HG02759 (cell line): ENCODE results near the gene CTAGE9.
A peak's percentile ranks its signal among the peaks of the same experiment; 100 is the strongest.
"Not testable (repeated sequence)": the region's sequence is repeated elsewhere in the genome, so short reads cannot be mapped to it uniquely, and the experiment has no call there.

Experiments used
- ATAC-seq: cut with Tn5 transposase; IDR thresholded peaks from one replicate; pipeline ENCODE4 v1.9.1; 2021; ENCODE audit warnings: mild to moderate bottlenecking, moderate library complexity; ENCODE audit not compliant: unreplicated experiment

Gene CTAGE9

DNA sequence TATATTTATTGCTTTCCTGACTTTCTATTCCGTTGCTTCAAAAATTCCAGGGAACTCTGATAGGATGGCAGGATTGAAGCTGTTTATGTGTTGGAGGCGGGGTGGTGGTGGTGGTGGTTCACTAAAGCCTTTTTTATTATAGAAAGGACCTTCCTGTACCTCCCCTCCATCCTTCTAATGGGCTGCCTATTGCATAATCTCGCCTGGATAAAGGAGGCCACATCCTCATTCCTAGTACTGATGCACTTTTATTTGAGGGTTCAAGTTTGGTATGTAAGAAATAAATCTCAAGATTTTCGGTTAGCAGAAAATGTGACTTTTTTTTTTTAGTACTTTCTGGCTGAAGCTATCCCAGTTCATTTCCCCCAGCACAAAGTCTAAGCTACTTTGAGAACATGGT is 18.7 kb upstream of the CTAGE9 start:
- no peak for ATAC-seq

DNA sequence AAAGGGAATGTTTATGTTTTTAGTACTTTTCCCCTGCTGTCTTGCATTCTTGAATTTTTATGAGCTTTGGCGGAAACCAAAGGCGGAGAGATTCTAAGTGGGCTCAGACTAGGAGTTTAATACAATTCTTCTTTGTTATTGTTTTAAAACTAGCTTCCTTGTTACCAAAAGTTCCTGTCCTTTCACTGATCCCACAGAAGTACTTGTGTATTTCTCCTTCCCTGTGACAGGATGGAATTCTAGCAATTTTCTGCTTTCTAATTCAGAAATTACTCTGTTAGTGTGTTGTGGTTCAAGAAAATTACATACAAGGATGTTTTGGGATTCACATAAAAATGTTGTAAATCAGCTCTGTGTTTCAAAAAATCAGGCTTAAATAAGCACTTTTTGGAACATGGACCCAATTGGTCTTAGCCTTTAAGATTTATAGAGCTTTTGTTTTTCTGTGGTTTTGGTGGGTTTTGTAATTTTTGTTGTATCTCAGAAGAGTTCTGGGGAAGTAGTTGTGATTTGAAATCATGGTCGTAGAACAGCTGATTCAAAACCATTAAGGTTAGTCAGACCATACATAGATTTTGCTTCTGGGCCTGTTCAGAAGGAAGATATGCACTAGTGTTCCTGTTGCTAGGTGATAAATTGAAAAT is 17.6 kb upstream of the CTAGE9 start:
- no peak for ATAC-seq

DNA sequence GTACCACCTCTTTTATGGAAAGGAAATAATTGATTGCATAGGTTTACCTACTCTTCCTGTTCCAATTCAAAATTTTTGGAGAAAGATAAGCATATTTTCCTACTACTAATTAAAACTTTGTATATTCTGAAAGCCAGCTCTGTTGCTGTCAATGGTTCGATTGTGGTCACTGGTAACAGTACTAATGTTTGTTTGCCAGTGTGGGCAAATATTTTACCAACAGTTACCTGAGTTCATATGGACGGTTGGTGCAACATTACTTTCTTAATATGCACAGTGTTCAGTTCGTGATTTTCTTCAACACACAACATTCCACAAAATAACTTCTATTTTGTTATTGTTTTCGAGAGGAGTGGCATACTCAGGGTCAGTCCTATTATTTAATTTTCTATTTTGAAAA is 17.1 kb upstream of the CTAGE9 start:
- no peak for ATAC-seq

DNA sequence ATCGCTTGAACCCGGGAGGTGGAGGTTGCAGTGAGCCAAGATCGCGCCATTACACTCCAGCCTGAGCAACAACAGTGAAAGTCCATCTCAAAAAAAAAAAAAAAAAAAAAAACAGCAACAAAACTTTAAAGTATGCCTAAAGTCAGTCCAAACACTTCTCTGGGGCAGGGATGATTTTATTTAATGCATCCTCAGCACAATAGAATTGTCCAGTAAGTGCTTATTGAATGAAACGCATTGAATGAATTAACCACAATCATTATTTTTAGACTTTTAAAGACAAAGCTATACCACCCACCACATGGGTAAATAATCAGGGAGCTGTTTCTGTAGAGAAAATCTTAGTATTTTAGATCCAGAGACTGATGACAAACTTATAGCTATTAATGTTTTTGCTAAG is 16.6 kb upstream of the CTAGE9 start:
- ATAC-seq, result no peak

DNA sequence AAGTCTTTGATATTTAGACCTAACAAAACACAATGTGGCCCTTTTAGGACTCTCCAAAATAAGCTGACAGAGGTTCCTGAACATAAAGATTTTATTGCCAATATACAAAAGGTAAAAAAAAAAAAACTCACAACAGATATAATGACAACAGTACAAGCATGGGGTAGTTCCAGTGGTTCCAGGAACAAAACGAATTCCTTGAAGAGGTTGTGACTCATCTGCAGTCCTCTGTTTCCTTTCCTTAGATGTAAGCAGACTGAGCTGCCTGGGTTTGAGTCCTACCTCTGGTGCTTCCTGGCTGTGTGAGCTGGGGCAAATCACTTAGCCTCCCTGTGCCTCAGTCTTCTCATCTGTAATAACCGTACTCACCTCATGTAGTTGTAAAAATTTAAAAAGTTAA is 13.3 kb upstream of the CTAGE9 start:
- no peak for ATAC-seq

DNA sequence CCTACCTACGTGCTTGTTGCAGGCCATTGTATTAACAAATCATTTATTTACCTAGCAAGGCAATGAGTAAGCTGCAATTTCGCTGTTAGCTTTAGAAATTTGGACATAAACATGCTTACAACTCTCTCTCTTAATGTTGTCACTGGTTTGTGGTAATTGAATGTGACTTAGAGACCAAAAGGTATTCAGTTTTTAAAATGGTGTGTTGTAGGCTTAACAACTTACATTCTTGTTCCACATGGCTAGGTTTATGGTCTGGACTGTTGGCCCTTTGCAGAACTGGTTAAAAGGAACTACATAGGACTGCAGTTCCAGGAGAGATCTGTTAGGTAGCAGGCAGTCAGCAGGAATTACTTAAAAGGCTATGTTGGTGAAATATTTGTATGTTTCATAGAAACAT is 10.3 kb upstream of the CTAGE9 start:
- no peak for ATAC-seq

DNA sequence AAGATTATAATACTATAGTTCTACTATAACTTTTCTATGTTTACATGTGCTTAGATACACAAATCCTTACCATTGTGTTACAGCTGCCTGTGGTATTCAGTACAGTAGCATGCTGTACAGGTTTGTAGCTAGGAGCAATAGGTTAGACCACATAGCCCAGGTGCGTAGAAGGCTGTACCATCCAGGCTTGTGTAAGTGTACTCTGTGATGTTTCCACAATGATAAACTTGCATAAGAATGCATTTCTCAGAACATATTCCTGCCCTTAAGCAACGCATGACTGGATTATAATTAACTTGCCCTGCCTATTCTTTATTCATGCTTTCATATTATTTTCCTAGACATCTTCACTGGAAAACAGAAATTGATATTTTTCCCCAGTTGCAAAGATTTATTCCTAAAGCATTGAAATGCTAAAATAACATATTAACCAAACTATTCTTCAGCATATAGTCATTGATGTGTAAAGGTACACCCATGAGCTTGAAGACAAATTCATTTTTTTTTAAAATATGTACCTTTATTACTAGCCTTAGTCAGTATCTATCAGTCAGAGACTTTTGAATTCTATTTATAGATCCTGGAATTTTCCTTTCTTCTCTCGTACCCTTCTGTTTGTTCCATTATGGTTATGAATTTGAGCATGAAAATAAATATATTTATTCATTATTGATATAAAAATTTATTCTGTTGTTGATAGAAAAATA is 7.2 kb upstream of the CTAGE9 start:
- ATAC-seq, result no peak

DNA sequence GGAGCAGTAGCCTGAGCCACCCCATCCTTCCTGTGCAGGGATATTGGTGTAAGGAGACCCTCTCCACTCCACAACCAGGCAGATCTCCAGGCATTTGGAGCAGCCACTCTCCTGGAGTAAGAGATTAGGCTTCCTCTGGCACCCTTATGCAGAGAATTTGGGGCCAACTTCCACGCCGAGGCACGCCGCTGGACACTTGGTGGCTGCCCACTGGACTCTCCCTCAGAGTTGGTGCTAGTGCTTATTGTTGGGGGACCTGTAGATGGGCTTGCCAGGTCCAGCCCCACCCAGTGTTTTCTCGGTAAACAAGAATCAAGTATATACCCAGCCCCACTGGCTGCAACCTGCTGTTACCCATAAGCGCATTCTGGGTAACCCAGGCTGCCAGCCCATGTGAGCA is 4.8 kb upstream of the CTAGE9 start:
- peak; percentile 43 for ATAC-seq

DNA sequence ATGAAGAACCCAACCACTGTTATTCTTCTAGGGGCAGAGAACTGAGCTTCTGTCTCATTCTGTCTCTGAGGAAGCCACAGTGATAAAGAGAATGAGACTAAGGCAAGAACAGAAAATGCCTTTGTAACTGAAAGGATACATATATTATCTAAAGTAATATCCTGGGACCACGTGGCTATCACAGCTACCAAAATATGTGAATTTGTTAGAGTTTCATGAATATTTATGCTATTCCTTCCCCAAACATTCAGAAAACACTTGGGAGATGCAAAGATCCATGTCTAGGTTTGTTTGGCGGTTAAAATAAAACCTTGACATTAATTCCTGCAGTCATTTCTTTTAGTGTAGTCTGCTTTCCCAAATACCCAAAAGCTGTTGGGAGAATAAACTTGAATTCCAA is 6.9 kb downstream of the CTAGE9 start:
- not testable (repeated sequence) for ATAC-seq

DNA sequence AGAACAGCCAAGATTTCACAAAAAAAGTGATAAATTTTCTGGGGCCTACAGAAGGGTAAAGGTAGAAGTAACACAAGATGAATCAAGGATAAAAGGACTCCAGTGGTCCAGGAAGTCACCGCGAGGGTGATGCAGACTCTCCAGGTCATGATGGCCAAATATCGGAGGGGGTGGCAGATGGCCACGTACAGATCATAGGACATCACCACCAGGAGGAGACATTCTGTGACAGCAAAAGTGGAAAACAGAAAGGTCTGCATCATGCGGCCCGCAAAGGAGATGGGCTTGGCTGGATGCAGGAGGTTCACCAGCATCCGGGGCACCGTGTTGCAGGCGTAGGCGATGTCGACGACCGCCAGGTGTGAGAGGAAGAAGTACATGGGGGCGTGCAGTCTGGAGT is 10.0 kb downstream of the CTAGE9 start:
- not testable (repeated sequence) for ATAC-seq

DNA sequence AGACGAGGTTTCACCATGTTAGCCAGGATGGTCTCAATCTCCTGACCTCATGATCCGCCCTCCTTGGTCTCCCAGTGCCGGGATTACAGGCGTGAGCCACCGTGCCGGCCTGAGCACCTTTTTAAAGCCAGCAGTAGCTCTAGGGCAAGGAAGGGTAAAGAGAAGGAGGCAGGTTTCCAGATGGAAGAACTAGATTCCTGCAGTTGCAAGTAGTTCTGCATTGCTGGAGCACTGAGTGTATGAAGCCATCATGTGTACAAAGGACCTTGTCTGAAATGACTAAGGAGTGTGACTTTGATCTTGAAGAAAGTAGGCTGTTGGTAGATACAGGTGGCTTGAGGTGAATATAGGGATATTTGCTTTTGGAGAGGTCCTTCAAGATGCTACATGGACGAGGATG is 13.9 kb downstream of the CTAGE9 start:
- no peak for ATAC-seq

DNA sequence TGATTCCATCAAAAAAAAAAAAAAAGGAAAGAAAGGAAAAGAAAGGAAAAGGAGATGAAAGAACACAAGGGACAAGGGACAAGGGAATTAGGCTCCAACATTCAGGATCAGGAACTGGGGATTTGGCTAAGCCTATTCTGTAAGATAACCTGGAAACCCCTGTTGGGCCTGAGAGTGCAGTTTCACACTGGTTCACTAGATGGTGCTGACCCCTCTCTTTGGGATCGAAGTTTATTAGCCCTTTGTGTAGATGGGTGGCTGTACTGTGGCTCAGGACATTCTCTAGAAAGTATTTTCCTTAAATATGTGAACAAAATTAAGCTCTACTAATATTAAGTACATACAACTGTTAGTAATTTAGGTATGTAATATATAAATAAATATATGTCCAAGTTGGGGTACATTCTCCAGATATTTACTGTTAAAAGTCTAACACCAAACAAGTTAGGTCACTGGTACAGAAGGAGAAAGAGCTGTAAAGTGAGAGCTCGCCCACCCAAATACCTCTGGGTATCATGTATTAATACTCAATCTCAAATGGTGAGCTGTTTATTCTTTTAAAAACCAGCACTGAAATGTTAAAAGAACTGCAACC is 15.9 kb downstream of the CTAGE9 start:
- peak; percentile 95 for ATAC-seq

DNA sequence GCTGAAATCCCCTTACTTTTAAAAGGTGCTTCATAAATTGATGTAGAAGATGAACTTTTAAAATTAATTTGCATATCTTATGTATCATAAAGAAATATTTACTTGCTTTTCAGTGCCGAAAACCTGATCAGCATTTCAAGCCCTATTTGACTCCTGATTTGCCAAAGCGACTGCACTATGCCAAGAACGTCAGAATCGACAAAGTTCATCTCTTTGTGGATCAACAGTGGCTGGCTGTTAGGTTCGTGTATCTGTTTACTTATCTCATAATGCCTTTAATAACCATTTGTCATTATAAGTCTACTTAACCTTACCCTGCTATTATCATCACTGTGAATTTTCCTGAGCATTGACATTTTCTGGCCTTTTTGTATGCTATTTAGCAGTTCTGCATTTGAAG is 17.4 kb downstream of the CTAGE9 start:
- ATAC-seq, result no peak

DNA sequence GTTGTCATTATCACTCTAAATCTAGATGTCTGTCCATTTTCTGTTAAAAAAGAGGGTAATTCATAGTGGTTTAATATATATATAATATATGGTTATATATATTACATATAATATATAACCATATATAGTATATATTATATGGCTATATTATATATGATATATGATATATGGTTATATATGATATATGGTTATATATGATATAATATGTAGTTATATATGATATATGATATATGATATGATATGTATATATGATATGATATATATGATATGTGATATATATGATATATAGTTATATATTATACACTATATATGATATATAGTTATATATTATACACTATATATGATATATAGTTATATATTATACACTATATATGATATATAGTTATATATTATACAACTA is 18.2 kb downstream of the CTAGE9 start:
- ATAC-seq, result no peak

DNA sequence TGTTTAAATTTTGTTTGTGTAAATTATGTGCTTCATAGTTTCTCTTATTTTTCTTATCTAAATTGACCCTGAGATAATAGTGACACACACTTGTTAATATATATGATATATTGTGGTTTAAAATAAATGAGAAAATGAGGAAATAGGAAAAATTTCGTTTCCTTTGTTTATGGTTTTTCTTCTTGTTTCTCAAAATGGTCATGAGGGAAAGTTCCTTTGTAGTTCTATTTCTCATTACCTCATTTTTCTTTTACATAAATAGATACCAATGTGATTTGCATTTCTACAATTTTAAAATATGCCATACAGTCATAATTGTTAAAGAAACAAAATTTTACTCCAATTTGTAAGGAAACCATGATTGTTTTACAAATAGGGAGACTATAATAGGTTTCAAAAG is 18.8 kb downstream of the CTAGE9 start:
- ATAC-seq, result no peak

DNA sequence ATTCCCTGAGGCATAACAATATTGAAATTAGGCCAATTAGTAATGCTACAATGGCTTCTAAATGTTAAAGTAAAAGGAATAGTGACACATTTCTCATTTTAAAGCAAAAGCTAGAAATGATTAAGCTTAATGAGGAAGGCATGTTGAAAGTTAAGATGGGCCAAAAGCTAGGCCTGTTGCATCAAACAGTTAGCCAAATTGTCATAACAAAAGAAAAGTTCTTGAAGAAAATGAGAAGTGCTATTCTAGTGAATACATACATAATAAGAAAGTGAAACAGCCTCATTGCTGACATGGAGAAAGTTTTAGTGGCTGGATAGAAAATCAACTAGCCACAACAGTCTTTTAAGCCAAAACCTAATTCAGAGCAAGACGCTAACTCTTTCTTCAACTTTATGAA is 22.5 kb downstream of the CTAGE9 start:
- ATAC-seq, result peak; percentile 79

DNA sequence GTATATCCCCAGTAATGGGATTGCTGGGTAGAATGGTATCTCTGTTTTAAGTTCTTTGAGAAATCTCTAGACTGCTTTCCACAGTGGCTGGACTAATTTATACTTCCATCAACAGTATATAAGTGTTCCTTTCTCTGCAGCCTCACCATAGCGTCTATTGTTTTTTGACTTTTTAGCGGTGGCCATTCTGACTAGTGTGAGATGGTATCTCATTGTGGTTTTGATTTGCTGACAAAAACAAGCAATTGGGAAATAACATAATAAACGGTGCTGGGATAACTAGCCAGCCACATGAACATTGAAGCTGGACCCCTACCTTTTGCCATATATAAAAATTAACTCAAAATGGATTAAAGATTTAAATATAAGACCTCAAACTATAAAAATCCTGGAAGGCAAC is 23.8 kb downstream of the CTAGE9 start:
- ATAC-seq, result no peak

DNA sequence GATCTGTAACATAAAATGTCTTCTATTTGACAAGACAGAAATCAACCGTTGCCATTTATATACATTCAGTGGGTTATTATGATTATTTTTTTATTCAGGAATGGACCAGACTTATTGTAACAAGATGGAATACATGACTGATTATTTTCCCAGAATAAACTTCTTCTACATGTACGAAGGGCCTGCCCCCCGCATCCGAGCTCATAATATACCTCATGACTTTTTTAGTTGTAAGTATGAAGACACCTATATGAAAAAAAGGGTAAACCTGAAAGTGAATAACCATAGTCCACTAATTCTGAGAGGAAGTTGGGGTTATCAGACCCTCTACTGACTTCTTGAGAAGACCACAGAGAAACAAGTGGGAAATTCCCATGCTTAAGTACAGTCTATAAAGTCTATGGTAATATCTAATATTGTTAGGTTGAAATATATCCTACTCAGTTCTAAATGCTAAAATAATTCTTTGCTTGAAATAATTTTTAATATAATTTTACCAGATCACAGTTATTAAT is 25.5 kb downstream of the CTAGE9 start:
- peak; percentile 62 for ATAC-seq

DNA sequence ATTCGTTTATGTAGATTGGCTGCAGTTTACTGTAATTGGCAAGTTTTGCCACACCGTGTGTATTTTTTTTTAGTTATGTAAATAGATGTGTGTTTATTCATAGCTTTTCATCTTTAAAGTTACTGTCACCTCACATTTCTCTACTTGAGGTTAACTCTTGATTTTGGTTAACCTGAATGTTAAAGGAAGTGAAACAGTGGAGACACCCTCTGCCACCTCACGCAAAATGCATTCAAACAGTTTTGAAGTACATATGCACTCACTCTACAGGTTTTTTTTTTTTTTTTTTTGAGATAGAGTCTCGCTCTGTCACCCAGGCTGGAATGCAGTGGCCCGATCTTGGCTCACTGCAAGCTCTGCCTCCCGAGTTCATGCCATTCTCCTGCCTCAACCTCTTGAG is 27.3 kb downstream of the CTAGE9 start:
- ATAC-seq, result peak; percentile 66

DNA sequence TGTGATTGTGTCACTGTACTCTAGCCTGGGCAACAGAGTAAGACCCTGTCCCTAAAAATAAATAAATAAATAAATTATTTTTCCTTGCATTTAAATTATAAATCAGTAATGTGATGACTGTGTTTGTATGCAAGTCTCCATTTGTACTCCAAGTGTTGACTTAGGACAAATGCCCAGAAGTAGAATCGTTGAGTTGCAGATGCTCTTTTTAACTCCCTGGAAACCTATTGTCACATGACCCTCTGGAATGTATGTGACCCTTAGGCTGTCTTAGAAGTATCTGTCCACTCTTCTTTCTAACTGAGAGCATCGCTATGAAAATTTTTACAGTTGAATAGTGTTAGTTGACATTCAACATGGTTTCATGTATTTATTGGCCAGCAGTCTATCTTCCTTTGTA is 28.4 kb downstream of the CTAGE9 start:
- ATAC-seq, result no peak

DNA sequence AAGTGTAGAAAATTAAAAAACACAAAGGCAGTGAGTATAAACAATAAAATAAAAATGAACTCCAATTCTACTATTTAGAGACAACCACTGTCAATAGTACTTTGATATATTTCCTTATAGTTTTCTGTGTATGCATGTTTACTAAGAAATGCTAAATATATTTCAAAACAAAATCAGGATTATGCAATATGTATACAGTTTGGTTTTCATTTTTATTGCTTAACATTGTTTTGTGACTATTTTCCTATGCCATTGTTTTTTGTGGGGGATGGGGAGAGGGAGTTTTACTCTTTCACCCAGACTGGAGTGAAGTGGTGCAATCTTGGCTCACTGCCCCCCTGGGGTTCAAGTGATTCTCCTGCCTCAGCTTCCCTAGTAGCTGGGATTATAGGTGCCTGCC is 29.2 kb downstream of the CTAGE9 start:
- ATAC-seq, result no peak

DNA sequence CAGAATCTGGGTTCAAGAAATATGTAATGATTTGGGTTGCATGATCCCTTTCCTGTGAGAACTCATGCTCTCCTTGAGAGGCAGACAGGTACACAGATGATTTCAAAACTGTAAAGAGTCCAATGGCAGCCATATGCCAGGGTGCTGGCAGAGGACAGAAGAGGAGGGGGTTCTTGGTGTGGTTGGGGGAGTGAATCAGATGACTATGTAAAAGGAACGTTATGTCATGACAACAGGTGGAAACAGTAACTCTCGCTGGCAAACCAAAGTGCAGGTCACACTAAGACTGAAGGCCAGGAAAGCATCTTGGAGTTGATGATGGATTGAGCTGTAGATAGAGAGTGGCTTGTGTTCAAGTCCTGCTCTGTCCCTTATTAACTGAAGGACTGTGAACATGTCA is 29.9 kb downstream of the CTAGE9 start:
- ATAC-seq, result no peak
